ENCODE measurements around the gene SLC16A8.
"Not testable (repeated sequence)": the region's sequence is repeated elsewhere in the genome, so short reads cannot be mapped to it uniquely, and the experiment has no call there.

DNA sequence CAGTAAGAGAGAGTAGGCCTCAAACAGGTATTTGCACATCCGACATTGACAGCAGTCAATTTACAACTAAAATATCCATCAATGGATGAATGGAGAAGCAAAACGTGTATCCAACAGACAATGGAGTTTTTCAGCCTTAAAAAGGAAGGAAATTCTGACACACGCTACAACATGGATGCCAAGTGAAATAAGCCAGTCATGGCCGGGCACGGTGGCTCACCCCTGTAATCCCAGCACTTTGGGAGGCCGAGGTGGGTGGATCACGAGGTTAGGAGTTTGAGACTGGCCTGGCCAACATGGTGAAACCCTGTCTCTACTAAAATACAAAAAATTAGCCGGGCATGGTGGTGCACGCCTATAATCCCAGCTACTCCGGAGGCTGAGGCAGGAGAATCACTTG lies 33.6 kb upstream of the SLC16A8 start:
- not testable (repeated sequence) for TF ChIP-seq EZH2 (IDR thresholded peaks at IDR 0.05; ENCODE audit: borderline replicate concordance, low read depth, low read length, severe bottlenecking)
- TF ChIP-seq, protein P1, sequence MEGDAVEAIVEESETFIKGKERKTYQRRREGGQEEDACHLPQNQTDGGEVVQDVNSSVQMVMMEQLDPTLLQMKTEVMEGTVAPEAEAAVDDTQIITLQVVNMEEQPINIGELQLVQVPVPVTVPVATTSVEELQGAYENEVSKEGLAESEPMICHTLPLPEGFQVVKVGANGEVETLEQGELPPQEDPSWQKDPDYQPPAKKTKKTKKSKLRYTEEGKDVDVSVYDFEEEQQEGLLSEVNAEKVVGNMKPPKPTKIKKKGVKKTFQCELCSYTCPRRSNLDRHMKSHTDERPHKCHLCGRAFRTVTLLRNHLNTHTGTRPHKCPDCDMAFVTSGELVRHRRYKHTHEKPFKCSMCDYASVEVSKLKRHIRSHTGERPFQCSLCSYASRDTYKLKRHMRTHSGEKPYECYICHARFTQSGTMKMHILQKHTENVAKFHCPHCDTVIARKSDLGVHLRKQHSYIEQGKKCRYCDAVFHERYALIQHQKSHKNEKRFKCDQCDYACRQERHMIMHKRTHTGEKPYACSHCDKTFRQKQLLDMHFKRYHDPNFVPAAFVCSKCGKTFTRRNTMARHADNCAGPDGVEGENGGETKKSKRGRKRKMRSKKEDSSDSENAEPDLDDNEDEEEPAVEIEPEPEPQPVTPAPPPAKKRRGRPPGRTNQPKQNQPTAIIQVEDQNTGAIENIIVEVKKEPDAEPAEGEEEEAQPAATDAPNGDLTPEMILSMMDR (IDR thresholded peaks at IDR 0.05; ENCODE audit: borderline replicate concordance, extremely low read depth, low read length, poor library complexity, severe bottlenecking): not testable (repeated sequence)

Data from DND-41 (cell line).